Measurements from ENCODE around the gene KIAA0825.

KIAA0825 gene

GRCh38 chr5:94463739-94464138 is 154.7 kb downstream of the KIAA0825 start:
- TF ChIP-seq, protein P1, sequence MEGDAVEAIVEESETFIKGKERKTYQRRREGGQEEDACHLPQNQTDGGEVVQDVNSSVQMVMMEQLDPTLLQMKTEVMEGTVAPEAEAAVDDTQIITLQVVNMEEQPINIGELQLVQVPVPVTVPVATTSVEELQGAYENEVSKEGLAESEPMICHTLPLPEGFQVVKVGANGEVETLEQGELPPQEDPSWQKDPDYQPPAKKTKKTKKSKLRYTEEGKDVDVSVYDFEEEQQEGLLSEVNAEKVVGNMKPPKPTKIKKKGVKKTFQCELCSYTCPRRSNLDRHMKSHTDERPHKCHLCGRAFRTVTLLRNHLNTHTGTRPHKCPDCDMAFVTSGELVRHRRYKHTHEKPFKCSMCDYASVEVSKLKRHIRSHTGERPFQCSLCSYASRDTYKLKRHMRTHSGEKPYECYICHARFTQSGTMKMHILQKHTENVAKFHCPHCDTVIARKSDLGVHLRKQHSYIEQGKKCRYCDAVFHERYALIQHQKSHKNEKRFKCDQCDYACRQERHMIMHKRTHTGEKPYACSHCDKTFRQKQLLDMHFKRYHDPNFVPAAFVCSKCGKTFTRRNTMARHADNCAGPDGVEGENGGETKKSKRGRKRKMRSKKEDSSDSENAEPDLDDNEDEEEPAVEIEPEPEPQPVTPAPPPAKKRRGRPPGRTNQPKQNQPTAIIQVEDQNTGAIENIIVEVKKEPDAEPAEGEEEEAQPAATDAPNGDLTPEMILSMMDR (IDR thresholded peaks at IDR 0.05; ENCODE audit: low read depth, low read length) = no peak
- DNase-seq (ENCODE audit: extremely low read depth, low read depth) = peak; percentile 61

GRCh38 chr5:94461131-94461530 is 157.3 kb downstream of the KIAA0825 start:
- TF ChIP-seq, protein P1 (IDR thresholded peaks at IDR 0.05; ENCODE audit: low read depth, low read length) = no peak
- DNase-seq (ENCODE audit: extremely low read depth, low read depth) = no peak

- DNase-seq (ENCODE audit: extremely low read depth, low read depth) = no peak
- TF ChIP-seq, protein P1 (IDR thresholded peaks at IDR 0.05; ENCODE audit: low read depth, low read length) = no peak
Observed at GRCh38 chr5:94459915-94460314, 158.5 kb downstream of the KIAA0825 start.

DNA sequence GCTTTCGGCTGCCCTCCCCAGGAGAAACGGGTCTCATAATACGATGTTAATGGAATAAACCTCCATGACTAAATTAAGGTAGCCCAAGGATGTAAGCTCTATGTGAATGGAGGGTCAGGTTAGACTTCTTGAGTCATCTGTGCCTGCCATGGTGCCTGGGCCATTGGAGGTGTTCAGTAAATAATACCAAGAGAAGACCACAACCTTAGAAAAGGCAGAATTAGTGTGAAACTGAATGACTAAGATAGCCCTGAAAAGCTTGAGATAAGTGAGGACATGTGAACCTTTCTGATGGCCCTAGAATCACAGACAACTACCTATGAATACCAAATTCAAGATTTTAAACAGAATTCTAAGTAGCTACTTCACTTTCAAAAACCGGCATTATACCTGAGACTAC is 160.6 kb downstream of the KIAA0825 start:
- TF ChIP-seq, protein P1 (IDR thresholded peaks at IDR 0.05; ENCODE audit: low read depth, low read length) = no peak
- no peak for DNase-seq (ENCODE audit: extremely low read depth, low read depth)

GRCh38 chr5:94445726-94446125 is 172.7 kb downstream of the KIAA0825 start:
- TF ChIP-seq, protein P1 (IDR thresholded peaks at IDR 0.05; ENCODE audit: low read depth, low read length) = no peak
- no peak for DNase-seq (ENCODE audit: extremely low read depth, low read depth)

DNA sequence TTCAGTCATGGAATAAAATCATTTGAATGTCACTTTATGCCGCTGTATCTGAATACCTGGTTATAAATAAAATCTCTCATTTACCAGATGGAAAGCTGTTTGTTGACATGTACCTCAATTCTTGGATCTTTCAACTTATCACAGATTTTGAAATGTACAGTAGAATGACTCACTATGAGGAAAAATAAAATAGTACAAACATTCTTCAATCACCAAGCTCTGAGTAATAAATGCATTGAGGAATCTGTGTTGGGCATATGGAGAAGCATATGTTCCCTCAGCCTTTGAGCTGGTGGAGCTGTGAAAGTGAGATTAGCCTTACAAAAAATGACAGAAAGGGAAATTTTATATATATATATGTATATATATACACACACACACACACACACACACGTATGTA is 175.4 kb downstream of the KIAA0825 start:
- TF ChIP-seq, protein P1 (IDR thresholded peaks at IDR 0.05; ENCODE audit: low read depth, low read length) = no peak
- no peak for DNase-seq (ENCODE audit: extremely low read depth, low read depth)

DNA sequence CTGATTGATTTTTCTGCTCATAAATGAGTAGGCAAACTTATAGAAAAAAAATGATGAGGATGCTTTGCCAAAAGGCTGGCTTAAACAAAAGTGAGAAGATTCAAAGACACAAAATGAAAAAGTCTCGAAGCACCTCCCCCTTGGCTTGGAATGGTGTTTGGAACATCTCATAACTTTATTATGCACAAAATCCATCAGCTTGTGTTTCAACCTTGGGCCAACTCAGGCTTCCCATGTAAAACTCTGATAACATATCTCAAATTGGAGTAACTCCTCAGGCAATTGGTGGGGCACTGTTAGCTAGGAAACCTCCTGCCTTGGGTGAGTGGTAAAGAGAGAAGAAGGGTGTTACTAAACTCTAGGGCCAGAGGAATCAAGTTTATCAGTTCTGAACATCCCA is 176.3 kb downstream of the KIAA0825 start:
- TF ChIP-seq, protein P1 (IDR thresholded peaks at IDR 0.05; ENCODE audit: low read depth, low read length) = no peak
- DNase-seq (ENCODE audit: extremely low read depth, low read depth) = no peak
